ENCODE measurements around the gene AFAP1L1. TPM values are rescaled to one million over a fixed set of nuclear protein-coding genes. Genes with fewer than 3 reads are reported as not detected.

The AFAP1L1 gene
- polyA plus RNA-seq (2013, experiment 1 of 2; ENCODE audit: insufficient read length), result 4.6 TPM
- 5.3 TPM for polyA plus RNA-seq (2013, experiment 2 of 2; ENCODE audit: insufficient read length)

- DNase-seq, result peak; percentile 36
These were observed at the start of gene AFAP1L1 for GRCh38 chr5:149271716-149272563. Gene AFAP1L1, plus strand, starts transcription at chr5:149271859. Its CDS starts 110 bp downstream, at chr5:149271969.

DNA sequence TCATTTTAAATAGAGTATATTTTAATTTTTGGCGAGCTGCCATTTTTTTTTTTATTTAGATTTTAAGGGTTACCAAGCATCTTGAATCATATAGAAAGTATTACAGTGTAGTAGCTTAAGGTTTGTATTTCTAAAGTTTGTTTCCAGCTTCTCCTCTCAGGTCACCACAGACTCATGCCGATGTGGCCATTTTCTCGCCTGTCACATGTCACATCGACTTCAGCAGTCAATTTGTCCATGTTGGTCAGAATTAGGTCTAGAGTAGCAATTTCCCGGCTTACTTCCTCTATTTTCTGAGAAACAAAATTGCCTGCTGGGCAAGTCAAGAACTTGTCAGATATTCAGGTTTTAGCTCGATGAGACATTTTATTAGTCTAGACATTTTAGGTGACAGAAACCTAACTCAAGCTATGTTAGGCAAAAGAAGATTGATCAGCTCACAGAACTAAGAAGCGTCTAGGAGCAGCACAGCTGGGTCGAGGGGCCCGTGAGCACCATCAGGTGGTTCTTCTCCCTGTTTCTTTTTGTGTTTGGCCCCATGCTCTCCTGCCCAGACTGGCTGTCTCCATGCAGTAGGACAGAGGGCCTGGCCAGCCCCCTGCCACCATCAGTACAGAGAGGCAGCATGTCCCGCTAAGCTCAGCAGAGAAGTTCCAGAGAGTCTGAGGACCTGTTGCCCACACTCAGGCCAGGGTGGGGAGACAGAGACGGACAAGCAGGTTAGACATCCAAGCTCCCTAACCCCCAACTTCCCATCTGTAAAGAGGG lies 48.4 kb upstream of the AFAP1L1 start:
- DNase-seq, result no peak

DNA sequence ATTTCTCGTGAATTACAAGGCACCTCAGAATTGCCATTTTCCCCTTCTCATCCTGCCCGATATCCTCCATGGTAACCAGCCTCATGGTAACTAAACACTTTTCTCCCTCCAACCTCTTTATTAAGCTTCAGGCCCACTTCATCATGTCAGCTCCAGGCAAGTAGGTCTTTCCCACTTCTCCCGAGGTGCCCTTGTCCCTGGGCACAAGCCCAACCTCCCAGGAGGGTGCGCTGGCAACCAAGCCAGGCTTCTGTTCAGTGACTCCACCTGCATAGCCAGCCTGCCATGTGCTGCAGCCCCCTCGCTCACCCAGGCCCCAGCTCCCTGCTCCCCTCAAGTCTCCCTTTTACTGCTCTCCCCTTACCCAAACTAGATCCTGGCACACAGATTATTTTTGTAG lies 47.4 kb upstream of the AFAP1L1 start:
- DNase-seq, result no peak

GRCh38 chr5:149227168-149227826 lies 44.4 kb upstream of the AFAP1L1 start:
- peak; percentile 55 for DNase-seq

- peak; percentile 84 for DNase-seq
These were observed 42.9 kb upstream of the AFAP1L1 start for GRCh38 chr5:149228618-149229297.

DNA sequence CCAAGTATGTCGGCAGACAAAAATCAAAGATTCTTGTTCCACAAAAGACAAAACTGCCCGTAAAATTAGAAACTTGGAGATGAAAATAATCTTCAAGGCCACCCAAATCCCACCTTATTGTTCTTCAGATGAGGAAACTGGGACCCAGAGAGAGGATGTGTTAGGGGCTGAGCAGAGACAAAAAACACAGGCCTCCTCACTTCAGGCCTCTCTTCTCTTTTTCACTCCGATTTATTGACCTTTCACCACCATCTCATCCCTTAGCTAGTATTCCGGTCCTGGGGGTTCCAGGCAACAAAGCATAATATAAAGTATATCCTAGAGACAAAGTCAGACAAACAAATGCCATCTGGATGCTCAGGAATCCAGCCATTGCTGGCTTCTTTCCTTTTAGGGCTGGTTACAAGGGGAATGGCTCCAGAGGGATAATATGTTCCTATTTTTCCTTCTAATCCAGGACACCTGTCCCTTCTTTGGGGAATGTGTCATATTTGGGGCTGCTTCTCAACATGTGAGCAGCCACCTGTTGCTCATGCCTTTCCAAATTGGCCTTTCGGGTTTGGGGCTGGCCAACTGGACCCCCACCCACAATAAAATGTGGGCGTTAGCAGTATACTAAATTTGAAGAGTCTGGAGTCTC lies 42.2 kb upstream of the AFAP1L1 start:
- DNase-seq, result no peak

- DNase-seq, result no peak
These were observed 35.8 kb upstream of the AFAP1L1 start for GRCh38 chr5:149235841-149236240.

GRCh38 chr5:149237662-149238061 lies 34.0 kb upstream of the AFAP1L1 start:
- DNase-seq, result no peak

DNA sequence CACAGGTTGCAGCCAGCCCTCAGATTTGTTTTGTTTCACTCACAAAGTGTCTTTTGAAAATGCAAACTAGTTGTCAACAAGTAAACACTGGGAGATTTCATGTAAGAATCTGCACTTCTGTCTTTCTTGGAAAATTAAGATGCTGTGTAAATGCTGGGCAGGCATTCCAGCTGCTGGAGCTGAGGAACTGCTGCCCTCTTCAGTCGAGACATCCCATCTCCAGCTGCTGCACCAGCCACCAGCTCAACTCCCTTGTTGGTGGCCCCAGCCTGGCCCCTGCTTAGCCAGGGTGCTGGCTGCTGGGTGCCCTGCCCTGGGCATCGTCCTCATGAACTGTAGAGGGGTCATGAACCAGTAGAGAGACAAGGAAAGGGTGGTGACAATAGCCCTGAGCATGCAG lies 33.1 kb upstream of the AFAP1L1 start:
- no peak for DNase-seq

- DNase-seq, result no peak
These were observed 31.7 kb upstream of the AFAP1L1 start for GRCh38 chr5:149239917-149240316.

DNA sequence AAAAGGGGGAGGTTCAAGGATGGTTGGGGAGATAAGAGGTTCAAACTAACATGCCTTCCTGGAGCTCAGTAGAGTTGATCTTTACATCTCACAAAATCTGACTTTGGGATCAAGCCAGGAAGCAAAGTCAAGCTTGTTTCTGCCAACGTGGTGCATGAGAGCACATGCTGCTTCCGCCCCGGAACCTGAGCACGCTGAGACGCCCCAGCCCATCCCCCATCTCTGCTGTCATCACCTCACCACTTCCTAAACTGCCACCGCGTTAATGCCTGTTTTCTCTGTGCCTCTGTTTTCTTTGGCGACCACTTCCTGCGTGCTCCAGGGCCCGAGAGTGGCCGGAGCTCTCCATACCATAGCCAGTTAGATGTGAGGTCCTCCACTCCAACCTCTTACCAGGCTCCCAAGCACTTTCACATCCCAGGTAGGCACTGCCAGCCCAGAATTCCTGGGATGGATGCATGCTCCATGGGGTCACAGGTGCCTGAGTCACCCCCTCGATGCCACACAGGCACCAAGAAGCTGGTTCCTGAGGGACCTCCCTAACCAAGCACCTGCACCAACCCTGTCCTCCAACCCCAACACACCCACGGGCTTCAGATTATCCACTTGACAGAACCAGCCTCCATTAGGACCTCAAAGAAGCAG lies 31.2 kb upstream of the AFAP1L1 start:
- no peak for DNase-seq

- no peak for DNase-seq
These were observed 29.3 kb upstream of the AFAP1L1 start for GRCh38 chr5:149242339-149242738.

- DNase-seq, result no peak
These were observed 24.8 kb upstream of the AFAP1L1 start for GRCh38 chr5:149246906-149247305.

GRCh38 chr5:149247726-149248125 lies 23.9 kb upstream of the AFAP1L1 start:
- DNase-seq, result no peak

DNA sequence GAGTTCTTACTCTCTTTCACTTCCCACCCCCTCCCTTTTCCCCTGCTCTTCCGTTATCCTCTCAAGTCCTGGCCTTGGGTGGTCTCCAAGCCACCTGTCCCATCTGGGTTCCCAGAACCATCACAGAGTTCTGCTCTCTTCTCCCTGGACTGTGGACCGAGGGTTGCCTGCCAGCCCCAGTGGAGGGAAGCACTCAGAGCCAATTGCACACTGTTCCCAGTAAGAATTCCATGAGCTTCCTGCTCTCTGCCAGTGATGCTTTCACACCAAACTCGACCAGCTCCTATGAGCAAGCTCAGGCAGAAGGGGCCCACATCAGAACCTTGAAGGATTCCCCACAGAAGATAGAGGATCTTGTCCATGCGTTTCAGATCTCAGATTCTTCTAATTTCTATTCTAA lies 20.1 kb upstream of the AFAP1L1 start:
- no peak for DNase-seq

- DNase-seq, result peak; percentile 41
These were observed 17.2 kb upstream of the AFAP1L1 start for GRCh38 chr5:149254506-149254905.

- DNase-seq, result peak; percentile 35
These were observed 15.2 kb upstream of the AFAP1L1 start for GRCh38 chr5:149256451-149256850.

- DNase-seq, result no peak
These were observed 14.5 kb upstream of the AFAP1L1 start for GRCh38 chr5:149257131-149257530.

- peak; percentile 72 for DNase-seq
These were observed 13.6 kb upstream of the AFAP1L1 start for GRCh38 chr5:149257889-149258705.

- no peak for DNase-seq
These were observed 10.9 kb upstream of the AFAP1L1 start for GRCh38 chr5:149260761-149261160.
